Measurements from ENCODE around the gene RHNO1. TPM values are rescaled to one million over a fixed set of nuclear protein-coding genes. Genes with fewer than 3 reads are reported as not detected.

The RHNO1 gene
- total and polyA plus RNA-seq, 2 of the 13 experiments (the other 11 are each of a cell fraction or from before 2014, with no cell fraction given), result 27.2 to 49.6 TPM

DNA sequence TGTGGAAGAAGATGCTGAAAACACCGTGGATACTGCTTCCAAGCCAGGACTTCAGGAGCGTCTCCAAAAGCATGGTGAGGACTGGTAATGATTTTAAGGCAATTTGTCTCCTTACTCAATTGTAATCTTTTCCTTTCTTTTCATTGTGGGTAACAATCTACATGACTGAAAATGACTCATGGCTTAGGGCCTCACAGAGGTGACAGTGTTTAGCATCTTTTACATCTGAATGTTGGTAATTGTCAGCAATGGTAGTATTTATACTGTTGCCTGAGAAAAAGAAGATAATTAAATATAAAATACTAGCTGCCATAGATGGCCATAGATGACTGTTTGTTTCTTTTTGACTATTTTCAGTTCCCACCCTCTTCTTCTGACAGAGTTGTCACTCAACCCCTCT is 45.3 kb downstream of the RHNO1 start:
- peaks cover 8 to 50% of the 10 kb centered on the region in 2 experiments for H3K36me3 ChIP-seq (replicated peaks in 1 of 2; ENCODE audit: control insufficient read depth in 1 of 2, insufficient read depth in 2 of 2, low read length in 2 of 2)
- 100% methylated on average over 2 of the region's 2 CpGs for WGBS (ENCODE audit: low lambda C conversion rate)
- in situ Hi-C loops (cut with HindIII; ENCODE audit: extremely low pct_ligation_motif_present, low pct_unique_long_range_greater_than_20kb), result no loop called here
- ATAC-seq (no peak), DNase-seq (ENCODE audit: low spot score) (no peak), FAIRE-seq (no peak)
- intact Hi-C loops (cut with micrococcal nuclease; ENCODE audit: unreplicated experiment), result no loop called here
- H2AFZ ChIP-seq (ENCODE audit: low read length), result no peak overlapping the region
- H3K27ac ChIP-seq (ENCODE audit: extremely low read length, insufficient read depth, low read length), result no peak overlapping the region
- no peak overlapping the region for H3K4me2 ChIP-seq (ENCODE audit: low read depth, low read length)
- H3K9me3 ChIP-seq (ENCODE audit: low read length), result no peaks in the 10 kb centered on the region
- CTCF ChIA-PET (ENCODE audit: low intra/inter-chr PET ratio, low total read pairs), result no interaction called here
- H3K79me2 ChIP-seq (ENCODE audit: insufficient read depth, low read length), result no peaks in the 10 kb centered on the region
- no peaks in the 10 kb centered on the region for H4K20me1 ChIP-seq (ENCODE audit: insufficient read depth, low read length)
- no TSS peak for BruUV-seq (replicated peaks)
- H3K27me3 ChIP-seq (ENCODE audit: control insufficient read depth in 1 of 2, insufficient read depth in 2 of 2, low read length in 2 of 2), result no peaks in the 10 kb centered on the region
- no peaks in the 10 kb centered on the region for H3K4me1 ChIP-seq (ENCODE audit: insufficient read depth, low read length)
- no peak overlapping the region for H3K9ac ChIP-seq (ENCODE audit: insufficient read depth, low read depth, low read length)
- POLR2A ChIA-PET, result no interaction called here
- no peak overlapping the region for H3K4me3 ChIP-seq (replicated peaks in 1 of 3; ENCODE audit: insufficient read depth in 1 of 3, low read depth in 2 of 3, low read length in 3 of 3)
- TF ChIP-seq SP4 (CRISPR knock-in tag; IDR thresholded peaks at IDR 0.05) (no peak), MAFF (IDR thresholded peaks at IDR 0.05; ENCODE audit: low read depth, low read length) (no peak), ZNF138 (CRISPR knock-in tag; IDR thresholded peaks at IDR 0.05; ENCODE audit: low read depth) (no peak), ZBTB38 (CRISPR knock-in tag; IDR thresholded peaks at IDR 0.05) (no peak), GABPB1 (CRISPR knock-in tag; IDR thresholded peaks at IDR 0.05) (no peak), CENPT (CRISPR knock-in tag; IDR thresholded peaks at IDR 0.05; ENCODE audit: low read depth) (no peak), ZNF234 (CRISPR knock-in tag; conservative IDR thresholded peaks at IDR 0.05) (no peak), ZNF333 (CRISPR knock-in tag; IDR thresholded peaks at IDR 0.05; ENCODE audit: borderline replicate concordance) (no peak), KLF6 (CRISPR knock-in tag; IDR thresholded peaks at IDR 0.05) (no peak), PAX8 (CRISPR knock-in tag; IDR thresholded peaks at IDR 0.05; ENCODE audit: borderline replicate concordance) (no peak), ZSCAN31 (CRISPR knock-in tag; IDR thresholded peaks at IDR 0.05; ENCODE audit: low read depth) (no peak), SUZ12 (IDR thresholded peaks at IDR 0.05; ENCODE audit: low read depth, low read length) (no peak)
- TF ChIP-seq, protein P1, sequence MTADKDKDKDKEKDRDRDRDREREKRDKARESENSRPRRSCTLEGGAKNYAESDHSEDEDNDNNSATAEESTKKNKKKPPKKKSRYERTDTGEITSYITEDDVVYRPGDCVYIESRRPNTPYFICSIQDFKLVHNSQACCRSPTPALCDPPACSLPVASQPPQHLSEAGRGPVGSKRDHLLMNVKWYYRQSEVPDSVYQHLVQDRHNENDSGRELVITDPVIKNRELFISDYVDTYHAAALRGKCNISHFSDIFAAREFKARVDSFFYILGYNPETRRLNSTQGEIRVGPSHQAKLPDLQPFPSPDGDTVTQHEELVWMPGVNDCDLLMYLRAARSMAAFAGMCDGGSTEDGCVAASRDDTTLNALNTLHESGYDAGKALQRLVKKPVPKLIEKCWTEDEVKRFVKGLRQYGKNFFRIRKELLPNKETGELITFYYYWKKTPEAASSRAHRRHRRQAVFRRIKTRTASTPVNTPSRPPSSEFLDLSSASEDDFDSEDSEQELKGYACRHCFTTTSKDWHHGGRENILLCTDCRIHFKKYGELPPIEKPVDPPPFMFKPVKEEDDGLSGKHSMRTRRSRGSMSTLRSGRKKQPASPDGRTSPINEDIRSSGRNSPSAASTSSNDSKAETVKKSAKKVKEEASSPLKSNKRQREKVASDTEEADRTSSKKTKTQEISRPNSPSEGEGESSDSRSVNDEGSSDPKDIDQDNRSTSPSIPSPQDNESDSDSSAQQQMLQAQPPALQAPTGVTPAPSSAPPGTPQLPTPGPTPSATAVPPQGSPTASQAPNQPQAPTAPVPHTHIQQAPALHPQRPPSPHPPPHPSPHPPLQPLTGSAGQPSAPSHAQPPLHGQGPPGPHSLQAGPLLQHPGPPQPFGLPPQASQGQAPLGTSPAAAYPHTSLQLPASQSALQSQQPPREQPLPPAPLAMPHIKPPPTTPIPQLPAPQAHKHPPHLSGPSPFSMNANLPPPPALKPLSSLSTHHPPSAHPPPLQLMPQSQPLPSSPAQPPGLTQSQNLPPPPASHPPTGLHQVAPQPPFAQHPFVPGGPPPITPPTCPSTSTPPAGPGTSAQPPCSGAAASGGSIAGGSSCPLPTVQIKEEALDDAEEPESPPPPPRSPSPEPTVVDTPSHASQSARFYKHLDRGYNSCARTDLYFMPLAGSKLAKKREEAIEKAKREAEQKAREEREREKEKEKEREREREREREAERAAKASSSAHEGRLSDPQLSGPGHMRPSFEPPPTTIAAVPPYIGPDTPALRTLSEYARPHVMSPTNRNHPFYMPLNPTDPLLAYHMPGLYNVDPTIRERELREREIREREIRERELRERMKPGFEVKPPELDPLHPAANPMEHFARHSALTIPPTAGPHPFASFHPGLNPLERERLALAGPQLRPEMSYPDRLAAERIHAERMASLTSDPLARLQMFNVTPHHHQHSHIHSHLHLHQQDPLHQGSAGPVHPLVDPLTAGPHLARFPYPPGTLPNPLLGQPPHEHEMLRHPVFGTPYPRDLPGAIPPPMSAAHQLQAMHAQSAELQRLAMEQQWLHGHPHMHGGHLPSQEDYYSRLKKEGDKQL (CRISPR knock-in tag; IDR thresholded peaks at IDR 0.05; ENCODE audit: low read depth), result no peak
- TF ChIP-seq, protein P2, sequence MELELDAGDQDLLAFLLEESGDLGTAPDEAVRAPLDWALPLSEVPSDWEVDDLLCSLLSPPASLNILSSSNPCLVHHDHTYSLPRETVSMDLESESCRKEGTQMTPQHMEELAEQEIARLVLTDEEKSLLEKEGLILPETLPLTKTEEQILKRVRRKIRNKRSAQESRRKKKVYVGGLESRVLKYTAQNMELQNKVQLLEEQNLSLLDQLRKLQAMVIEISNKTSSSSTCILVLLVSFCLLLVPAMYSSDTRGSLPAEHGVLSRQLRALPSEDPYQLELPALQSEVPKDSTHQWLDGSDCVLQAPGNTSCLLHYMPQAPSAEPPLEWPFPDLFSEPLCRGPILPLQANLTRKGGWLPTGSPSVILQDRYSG (CRISPR knock-in tag; IDR thresholded peaks at IDR 0.05), result no peak
